Stimulated activated CD4-positive, alpha-beta T cell treated with anti-CD3 and anti-CD28 coated beads, Interleukin-2, amount 100 ng/mL, for 24 hours (primary cell): ENCODE results near the gene THUMPD2.

Source experiments
- DNase-seq, 2 donors: peaks; one replicate each; pipeline ENCODE4 v3.0.0-alpha.2; 2020

THUMPD2 gene

DNA sequence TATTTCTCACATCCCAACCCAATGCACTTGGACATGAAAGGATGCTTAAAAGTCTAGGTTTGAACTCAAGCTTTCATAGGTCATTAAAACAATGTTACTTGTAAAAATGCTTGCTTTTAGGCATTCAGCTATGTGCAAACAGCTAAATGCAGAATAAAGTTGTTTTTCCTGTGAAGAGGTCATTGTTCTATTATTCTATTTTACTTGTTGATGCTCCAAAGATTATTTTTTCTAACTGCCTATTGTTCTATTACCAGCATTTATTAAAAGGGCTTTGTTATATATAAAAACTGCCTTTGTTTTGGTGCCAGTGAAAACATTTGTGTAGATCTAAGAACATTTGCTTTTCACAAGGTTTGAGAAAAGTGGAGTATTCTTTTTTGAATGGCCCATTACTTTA lies 64.0 kb downstream of the THUMPD2 start:
- no peak for DNase-seq

DNA sequence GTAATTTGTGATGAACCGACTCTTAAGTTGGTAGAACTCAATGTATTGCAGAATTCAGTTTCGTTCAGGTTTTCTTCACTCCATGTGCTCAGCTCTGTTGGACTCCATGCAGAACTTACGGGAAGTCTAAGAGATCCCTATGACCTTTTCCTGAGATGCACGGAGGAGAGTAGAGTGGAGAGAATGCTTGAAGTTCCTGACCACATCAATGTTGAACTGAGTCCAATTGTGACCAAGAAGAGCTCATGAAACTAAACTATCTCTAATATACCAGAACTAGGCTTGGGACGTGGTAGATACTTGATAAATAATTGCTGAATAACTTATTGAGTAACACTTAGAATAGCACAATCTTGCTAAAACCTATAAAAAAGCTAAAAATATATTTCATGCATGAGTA lies 66.1 kb downstream of the THUMPD2 start:
- DNase-seq: no peak

DNA sequence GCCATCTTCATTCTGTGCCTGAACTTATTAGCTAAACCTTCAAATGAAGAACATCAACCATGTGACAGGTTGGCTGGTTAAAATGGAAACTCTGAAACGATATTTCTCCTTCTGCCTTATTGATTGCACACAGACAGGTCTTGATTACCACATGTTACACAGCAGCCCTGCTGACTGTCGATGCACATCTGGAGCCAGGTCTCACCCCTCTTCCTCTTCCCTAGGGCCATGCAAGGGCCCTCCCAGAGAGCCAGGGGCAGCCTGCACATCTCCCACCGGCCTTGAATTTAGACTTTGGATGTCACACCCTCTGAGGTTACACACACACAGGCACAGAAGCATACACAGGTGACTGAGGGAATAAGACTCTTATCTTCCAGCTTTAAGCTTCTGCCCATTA lies 68.3 kb downstream of the THUMPD2 start:
- DNase-seq: no peak

DNA sequence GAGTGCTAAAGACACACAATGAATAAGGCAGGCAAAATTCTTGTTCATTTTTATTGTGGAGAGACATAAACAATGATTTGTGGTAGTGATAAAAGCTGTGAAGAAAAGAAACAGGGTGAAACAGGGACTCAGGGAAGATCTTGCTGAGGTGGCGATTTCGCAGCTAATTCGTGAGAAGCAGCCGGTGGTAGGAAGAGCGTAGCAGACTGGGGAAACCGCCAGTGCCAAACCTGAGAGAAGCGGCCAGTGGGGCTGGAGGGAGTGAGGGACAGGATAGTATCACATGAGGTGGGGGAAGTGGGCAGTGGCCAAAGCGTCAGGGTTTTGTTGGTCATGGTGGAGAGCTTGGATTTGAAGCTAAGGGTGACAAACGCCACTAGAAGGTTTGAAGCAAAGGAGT lies 71.1 kb downstream of the THUMPD2 start:
- no peak for DNase-seq

DNA sequence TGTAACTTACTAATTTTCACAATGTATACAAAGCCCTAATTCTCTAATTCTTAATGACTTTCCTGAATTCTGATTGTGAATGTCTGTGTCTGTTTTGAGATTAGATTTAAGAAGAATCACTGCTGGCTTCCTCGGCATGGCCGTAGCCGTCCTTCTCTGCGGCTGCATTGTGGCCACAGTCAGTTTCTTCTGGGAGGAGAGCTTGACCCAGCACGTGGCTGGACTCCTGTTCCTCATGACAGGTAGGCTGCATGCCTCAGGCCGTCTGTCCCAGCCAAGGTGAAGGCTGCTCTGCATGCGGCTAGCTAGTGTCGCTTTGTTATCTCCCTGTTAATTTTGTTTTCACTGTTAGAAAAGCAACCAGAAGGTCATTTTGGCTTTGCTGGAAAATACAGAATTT lies 72.1 kb downstream of the THUMPD2 start:
- no peak for DNase-seq

DNA sequence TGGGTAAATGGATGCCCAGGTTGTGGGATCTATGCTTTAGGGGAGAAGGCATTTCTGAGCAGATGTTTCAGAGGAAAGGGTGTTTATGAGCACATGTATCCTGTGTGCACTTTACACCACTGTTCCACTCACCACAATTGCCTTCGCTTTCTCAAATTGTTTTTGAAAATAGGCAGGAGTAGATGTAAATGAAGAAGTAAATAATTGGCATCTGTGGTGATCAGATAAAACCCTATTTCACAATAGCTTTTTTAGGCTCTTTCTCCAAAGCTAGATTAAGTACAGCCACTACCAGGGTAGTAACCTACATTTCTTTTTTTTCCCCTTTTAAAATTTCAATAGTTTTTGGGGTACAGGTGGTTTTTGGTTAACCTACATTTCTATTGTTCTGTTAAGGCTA lies 72.7 kb downstream of the THUMPD2 start:
- no peak for DNase-seq

DNA sequence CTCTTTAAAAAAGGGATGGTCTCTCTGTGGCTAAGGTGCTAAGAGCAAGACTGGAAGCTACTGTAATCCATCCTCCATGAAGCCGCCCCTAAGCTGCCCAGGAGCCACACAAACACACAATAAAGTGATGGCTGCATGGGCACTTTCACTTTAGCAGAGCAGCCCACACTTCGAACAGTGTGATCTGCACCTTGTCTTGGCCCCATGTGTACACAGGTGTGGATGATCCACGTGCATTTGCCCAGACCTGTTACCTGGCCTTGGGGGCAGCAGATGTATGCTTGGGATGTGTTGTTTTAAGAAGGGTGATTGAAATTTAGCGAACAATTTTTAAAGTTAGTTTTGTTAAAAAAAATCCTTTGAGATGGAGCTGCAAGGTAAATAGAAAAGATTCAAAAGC lies 73.4 kb downstream of the THUMPD2 start:
- no peak for DNase-seq

DNA sequence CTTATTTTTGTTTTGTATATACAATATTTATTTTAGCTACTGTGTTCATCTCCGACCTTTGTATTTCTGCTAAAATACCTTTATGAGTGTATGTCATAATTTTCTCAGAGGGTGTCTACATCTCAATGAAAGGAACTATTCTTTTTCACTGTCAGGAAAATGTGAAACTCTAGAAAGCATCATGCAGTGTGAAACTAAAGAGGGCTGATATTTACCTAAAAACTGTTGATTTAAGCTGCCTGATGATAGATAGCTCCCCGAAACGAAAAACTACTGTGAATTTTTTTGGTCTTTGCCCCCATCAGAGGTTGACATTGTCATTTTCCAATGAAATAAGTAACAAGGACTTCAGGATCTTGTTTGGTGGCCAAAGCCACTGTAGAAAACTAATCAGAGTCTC lies 74.5 kb downstream of the THUMPD2 start:
- DNase-seq: no peak

DNA sequence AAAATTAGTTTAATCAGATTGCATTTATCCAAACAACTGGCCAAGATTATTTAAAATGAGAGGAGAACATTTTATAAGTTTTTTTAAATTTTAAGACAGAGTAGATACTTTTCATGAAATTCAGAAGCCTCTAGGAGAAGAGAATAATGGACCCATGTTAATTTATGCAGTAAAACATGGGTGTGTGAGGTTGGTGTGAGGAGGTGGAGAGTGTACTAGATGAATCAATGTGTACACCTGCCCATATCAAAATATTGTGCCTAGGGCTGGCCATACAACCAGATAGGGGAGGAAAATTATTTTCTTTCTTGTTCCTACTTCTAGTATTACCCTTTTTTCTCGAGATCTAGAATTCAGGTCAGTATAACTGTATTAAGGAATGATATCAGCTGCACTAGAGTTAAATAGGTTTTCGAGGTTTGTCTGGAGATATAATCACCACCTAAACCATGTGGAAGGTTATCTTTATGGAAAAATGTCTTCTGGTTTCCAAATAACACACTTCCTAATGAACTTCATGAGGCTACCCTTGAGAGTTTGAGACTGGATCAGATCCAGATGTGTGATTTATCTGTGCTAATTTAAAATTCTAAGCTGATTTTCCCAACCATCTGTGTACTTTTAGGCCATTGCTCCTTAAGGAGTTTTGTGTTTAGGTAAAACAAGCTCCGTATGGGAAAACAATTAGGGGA lies 75.7 kb downstream of the THUMPD2 start:
- no peak for DNase-seq

DNA sequence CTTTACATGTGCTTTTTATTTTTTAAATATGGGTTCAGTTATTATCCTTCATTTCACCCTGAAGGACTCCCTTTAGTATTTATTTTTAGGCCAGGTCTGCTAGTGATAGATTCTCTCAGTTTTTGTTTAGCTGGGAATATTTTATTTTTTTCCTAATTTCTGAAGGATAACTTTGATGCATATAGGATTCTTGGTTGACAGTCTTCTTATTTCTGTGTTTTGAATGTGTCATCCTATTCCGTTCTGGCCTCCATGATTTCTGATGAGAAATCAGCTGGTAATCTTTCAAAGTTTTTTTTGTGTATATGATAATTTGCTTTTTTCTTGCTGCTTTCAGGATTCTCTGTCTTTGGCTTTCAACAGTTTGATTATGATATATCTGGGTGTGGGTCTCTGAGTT lies 77.9 kb downstream of the THUMPD2 start:
- DNase-seq: no peak

DNA sequence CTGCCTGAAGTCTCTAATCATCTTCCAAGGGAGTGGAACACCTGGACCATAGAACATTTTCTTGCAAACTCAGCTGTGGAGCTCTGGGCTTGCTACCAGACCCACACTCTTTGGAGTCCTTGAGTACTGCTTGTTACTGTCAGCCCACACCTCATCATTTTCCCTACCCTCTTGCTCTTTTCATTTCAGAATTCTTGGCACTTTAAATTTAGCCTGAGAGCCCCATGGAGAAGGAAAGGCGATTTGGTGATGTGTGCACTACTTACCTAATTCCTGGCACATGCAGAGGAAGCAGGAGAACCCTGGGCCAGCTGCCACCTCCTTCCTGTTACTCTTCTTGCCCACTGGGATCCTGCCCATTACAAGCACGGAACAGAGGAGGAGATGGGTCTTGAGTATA lies 81.6 kb downstream of the THUMPD2 start:
- DNase-seq: no peak

DNA sequence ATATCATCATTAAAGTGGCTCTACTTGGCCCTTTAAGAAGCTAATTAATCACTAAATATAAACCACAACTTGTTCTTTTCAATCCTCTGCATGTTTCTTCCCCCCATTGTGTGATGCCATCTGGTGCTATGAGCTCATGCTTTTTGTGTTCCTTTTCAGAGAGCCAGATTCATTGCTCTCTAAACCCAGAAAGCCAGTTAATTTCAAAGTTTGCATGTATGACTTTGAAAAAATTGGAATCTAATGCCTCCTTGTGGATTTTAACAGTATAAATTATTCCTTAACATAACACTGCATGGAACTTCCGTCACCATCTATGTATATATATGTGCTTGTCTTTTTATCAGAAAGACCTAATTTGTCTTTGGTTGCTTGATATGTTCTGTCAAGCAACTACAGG lies 82.2 kb downstream of the THUMPD2 start:
- no peak for DNase-seq

DNA sequence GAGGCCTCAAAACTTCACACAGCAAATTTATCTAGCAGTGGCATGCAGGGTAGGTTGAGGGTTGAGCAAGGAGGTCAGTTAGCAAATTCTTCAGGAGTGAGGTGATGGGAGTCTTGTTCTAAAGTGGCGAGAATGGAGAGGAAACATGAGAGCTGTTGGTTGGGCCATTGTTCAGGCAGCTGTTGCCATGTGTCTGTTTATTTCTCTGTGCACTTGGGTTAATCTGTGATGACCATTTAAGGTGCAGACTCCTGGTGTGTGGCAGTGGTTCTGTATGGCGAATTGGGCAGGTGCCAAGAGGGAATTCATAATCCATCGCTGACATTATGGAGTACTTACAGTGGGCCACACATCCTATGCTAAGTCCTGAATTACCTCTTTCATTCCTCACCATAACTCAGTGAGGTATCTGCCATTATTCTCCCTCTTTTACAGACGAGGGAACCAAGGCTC lies 82.9 kb downstream of the THUMPD2 start:
- DNase-seq: no peak

DNA sequence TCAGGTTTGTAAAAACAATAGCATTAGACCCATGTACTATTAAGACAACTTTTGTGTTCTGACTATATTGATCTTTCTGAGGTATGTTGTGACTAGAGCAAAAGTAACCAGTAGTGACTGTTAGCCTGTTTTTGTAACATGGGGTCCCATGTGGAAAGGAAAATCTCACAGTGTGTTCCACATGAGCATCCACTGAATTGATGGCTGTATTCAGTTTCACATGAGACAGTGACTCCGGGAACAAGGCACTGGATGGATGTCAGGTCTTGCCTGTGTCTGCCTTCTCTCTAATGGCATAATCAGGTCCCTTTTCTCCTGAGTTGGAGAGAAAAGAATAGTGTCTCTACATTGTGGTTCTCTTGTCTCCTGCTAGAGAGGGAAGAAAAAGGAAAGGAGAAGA lies 85.8 kb downstream of the THUMPD2 start:
- no peak for DNase-seq

DNA sequence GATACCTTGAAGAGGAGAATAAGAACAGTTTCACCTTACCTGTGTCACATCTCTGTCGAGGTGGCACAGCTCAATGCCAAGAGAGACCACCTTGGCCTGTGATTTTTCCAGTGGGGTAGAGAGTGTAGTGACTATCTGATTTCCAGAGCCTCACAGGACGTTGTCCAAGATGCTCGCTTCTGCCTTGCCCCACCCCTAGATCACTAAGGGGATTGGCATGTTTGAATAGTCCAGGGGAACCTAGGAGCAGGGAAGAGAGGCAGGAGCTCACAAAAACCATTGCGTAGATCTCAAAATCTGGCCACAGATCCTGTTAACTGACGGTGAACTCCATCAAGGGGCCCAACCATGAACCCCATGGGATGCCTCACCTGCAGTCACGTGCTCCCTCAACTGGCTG lies 89.2 kb downstream of the THUMPD2 start:
- DNase-seq: no peak

DNA sequence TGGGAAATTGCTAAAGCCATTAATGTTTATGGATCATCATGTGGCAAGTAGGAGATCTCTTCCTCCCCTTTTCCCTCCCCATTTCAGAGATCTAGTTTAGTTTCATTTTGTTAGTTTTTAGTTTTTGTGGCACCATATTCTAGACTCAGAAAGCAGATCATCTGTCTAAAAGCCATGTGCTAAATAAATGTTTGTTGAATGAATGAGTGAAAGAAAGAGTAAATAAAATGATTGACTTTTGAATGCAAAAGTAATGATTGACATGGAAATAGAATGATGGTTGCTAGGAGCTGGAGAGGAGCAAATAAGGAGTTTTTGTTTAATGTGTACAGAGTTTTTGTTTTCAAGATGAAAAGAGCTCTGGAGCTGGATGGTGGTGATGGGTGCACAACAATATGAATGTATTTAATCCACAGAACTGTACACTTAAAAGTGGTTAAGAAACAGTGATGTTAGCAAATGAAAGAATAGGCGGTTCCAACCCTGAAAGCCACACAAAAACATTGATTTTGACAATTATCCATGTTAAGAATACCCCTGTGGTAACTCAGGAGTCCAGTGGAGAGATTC lies 89.7 kb downstream of the THUMPD2 start:
- no peak for DNase-seq

DNA sequence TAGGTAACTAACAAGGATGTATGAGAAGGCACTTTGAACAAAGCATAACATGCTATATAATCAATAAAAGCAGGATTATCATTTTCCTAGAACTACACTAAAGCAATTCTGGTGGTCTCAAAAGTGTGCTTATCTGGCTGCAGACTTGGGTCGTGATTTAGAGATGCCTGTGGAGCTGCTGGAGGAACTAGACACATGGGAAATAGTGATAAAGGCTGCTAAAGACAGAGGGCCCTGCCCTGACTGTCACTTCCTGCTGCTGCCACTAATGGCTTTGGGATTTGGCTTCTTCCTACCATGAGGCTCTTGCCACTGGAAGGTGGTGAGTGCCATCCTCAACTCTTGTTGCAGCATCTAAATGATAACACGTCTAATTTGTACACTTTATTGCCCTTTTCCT lies 90.9 kb downstream of the THUMPD2 start:
- DNase-seq: no peak

DNA sequence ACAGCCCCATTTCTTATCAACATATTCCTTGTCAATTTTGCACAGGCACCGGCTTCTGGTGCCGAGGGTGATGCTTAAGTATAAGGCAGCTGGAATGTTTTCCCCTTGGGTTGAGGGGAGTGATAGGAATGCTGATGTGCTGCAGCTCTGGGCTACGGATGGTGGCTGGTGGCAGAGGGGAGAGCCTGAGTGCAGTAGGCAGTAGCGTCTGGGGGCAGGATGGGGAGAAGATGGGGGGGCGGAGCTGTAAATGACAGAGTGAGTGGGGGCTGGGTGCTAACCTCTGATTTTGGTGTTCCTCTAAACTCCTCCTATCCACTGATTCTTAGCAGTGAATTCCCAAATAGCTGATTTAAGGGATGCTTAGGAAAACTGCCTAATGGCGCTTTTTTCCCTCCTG lies 92.6 kb downstream of the THUMPD2 start:
- DNase-seq: no peak
